Measurements from ENCODE around the gene FAM171A2. TPM values are rescaled to one million over a fixed set of nuclear protein-coding genes. Genes with fewer than 3 reads are reported as not detected.

The FAM171A2 gene
- total RNA-seq, 1 experiment from 2014 or later, result 27.5 TPM

DNA sequence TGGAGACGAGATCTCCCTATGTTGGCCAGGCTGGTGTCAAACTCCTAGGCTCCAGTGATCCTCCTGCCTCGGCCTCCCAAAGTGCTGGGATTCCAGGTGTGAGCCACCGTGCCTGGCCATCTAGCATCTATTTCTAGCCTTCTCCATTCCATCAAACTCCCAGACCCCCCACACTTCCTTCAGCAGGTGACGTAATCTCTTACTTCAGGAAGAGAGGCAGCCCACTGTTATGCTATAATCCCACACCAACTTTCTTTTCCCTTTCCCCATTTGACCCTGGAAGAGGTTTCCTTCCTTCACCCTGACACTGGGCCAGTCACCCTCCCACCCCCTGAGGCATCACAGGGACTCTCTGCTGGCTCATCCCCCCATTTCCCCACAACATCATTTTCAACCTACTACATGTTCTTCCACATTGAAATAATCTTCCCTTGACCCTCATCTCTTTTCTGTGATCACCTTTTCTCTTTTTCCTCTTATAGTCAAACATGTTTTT is 18.2 kb upstream of the FAM171A2 start:
- H3K9me3 Mint-ChIP-seq, result no peaks in the 10 kb centered on the region
- H3K27me3 Mint-ChIP-seq (ENCODE audit: low read depth), result peaks cover 48% of the 10 kb centered on the region
- no peaks in the 10 kb centered on the region for H3K79me2 ChIP-seq (ENCODE audit: insufficient read depth, low read length)
- H3K56ac ChIP-seq (ENCODE audit: insufficient read length, low read depth, low read length), result no peak overlapping the region
- no peak overlapping the region for H3K4ac ChIP-seq (ENCODE audit: low read depth, low read length)
- H3K23me2 ChIP-seq (ENCODE audit: insufficient read length, low read depth, low read length, poor library complexity, severe bottlenecking), result peaks cover 16% of the 10 kb centered on the region
- no peak overlapping the region for H4K8ac ChIP-seq (replicated peaks; ENCODE audit: insufficient read length, low read depth, low read length)
- no peak overlapping the region for H3K4me2 ChIP-seq (ENCODE audit: insufficient read depth, insufficient read length, low read length)
- H3T11ph ChIP-seq (ENCODE audit: low read length), result no peak overlapping the region
- WGBS (ENCODE audit: extremely low coverage, insufficient read length, low lambda C conversion rate), result no CpG with 5 or more reads among the region's 4 CpGs
- TF ChIP-seq, protein P1, sequence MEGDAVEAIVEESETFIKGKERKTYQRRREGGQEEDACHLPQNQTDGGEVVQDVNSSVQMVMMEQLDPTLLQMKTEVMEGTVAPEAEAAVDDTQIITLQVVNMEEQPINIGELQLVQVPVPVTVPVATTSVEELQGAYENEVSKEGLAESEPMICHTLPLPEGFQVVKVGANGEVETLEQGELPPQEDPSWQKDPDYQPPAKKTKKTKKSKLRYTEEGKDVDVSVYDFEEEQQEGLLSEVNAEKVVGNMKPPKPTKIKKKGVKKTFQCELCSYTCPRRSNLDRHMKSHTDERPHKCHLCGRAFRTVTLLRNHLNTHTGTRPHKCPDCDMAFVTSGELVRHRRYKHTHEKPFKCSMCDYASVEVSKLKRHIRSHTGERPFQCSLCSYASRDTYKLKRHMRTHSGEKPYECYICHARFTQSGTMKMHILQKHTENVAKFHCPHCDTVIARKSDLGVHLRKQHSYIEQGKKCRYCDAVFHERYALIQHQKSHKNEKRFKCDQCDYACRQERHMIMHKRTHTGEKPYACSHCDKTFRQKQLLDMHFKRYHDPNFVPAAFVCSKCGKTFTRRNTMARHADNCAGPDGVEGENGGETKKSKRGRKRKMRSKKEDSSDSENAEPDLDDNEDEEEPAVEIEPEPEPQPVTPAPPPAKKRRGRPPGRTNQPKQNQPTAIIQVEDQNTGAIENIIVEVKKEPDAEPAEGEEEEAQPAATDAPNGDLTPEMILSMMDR (conservative IDR thresholded peaks at IDR 0.05), result no peak
- H3K18ac ChIP-seq (ENCODE audit: insufficient read length, low read depth, low read length), result no peak overlapping the region
- H3K4me1 Mint-ChIP-seq, result peaks cover 11 to 22% of the 10 kb centered on the region in 2 experiments
- H3K36me3 Mint-ChIP-seq (ENCODE audit: insufficient read depth in 1 of 3, low read depth in 3 of 3), result peaks cover 0 to 4% (median 0%) of the 10 kb centered on the region in 3 experiments; a peak in 1 of 7 replicates
- no peak overlapping the region; a peak in 1 of 5 replicates for H3K4me3 Mint-ChIP-seq
- H2BK120ac ChIP-seq (ENCODE audit: low read depth, low read length, poor library complexity, severe bottlenecking), result no peak overlapping the region
- no peak overlapping the region for H2AK5ac ChIP-seq (ENCODE audit: insufficient read length, low read length)
- no peak overlapping the region for H4K91ac ChIP-seq (ENCODE audit: insufficient read length, low read depth, low read length)
- no peak overlapping the region for H4K5ac ChIP-seq (ENCODE audit: insufficient read length, low read depth, low read length)
- H2AFZ ChIP-seq (ENCODE audit: low read length), result no peak overlapping the region
- H3K27ac Mint-ChIP-seq, result no peak overlapping the region; a peak in 1 of 7 replicates
- no peak overlapping the region for H2BK20ac ChIP-seq (ENCODE audit: low read depth, low read length, poor library complexity, severe bottlenecking)
- H3K4me1 ChIP-seq (ENCODE audit: insufficient read depth, low read length), result no peaks in the 10 kb centered on the region; the same call in 1 of the 2 replicates
- no peaks in the 10 kb centered on the region for H3K9me3 ChIP-seq (ENCODE audit: control insufficient read depth, low read depth, low read length)
- H3K27me3 ChIP-seq (ENCODE audit: insufficient read depth, low read length), result peaks cover 14% of the 10 kb centered on the region; the same call in 1 of the 2 replicates
- H3K9ac ChIP-seq (ENCODE audit: extremely low read depth, insufficient read length, low read length), result no peak overlapping the region
- no peak overlapping the region for H2BK5ac ChIP-seq (ENCODE audit: insufficient read length, low read length)
- H3K23ac ChIP-seq (ENCODE audit: insufficient read length, low read depth, low read length), result no peak overlapping the region
- no peak overlapping the region for H3K27ac ChIP-seq (ENCODE audit: insufficient read length, low read depth, low read length)
- no peak for DNase-seq
- H3K14ac ChIP-seq (ENCODE audit: insufficient read depth, low read length), result no peak overlapping the region
- no peak overlapping the region for H2BK15ac ChIP-seq (ENCODE audit: low read depth, low read length)
- no peaks in the 10 kb centered on the region for H4K20me1 ChIP-seq (ENCODE audit: control insufficient read depth, insufficient read depth, insufficient read length)
- no peaks in the 10 kb centered on the region for H3K79me1 ChIP-seq (ENCODE audit: insufficient read depth, low read depth, low read length, poor library complexity, severe bottlenecking)
- H2BK12ac ChIP-seq (ENCODE audit: insufficient read length, low read depth, low read length), result no peak overlapping the region

Data from H9 (cell line).